Femur (tissue), 1 donor: Measurements from ENCODE around the gene NABP1.

ENCODE experiments used
- DNase-seq: peaks from one replicate; pipeline ENCODE4 v3.0.0-alpha.2; 2017

NABP1 gene

DNA sequence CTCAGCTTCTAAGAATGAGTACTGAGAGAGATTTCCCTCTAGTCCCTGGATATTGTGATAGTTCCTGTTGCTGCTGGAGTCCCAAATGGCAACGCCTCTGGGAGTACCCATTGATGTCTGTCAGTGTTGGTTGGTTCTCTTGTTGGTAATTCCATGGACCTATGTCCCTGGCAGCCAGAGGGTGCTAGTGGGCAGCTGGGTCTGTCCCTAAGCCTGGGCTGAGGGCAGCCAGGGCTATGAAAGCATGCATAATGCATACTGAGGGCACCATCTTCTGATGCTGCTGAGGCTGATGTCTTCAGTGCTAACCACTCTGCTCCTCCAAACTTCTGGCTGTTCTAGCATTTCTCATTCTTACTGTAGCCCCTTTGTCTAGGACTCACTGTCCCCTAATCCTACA lies 35.9 kb downstream of the NABP1 start:
- no peak for DNase-seq

DNA sequence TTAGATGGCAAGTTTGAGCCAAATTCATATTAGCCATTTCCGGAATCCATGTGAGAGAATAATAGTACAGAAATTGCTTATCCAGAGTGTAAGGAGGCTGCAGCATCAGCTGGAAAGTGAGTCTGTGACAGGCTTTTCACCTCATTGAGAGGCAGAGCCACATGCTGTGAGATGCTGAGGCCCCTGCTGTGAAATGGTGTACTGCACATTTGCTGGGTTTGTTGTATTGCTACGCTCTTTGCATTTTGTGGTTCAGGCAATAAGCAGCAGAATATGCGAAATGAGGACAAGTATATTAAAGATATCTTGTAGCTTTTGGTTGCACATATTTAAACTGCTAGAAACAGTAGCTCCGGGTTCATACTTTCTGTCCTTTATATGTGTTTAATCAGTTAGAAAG lies 37.0 kb downstream of the NABP1 start:
- DNase-seq, result no peak

DNA sequence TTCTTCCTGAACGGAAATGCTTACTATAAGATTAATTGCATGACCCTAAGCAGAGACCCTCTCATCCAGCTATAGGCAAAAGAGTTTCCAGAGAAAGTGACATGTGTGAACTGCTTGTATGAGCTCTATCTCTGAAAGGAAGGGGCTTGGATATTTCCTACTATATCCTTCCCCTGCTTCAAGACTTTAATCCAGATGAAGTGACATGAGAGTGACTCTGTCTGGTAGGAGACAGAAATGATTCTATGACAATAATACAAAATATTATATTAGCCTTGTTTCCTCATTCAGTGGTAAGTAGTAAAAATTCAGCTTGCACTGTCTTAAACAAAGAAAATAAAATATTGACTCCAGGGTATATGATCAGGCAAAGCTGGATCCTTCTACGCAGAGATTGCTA lies 37.5 kb downstream of the NABP1 start:
- no peak for DNase-seq

DNA sequence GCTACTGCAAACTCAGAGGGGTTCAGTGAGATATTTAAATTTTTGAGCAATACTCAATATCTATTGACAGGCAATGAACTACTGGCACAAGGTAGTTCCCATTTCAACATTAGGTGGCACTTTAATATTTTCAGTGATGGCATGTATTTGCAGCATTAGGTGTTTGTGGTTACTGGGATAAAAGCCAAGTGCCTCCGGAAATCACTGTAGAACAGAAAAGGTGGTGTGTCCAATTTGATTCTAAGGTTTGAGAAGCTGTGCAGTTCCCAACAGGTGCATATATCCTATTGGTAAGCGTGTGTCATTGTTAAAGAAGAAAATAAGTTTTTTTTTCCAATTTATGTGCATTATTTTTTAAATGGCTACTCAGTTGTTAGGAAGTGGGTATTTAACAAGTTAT lies 41.3 kb downstream of the NABP1 start:
- no peak for DNase-seq

DNA sequence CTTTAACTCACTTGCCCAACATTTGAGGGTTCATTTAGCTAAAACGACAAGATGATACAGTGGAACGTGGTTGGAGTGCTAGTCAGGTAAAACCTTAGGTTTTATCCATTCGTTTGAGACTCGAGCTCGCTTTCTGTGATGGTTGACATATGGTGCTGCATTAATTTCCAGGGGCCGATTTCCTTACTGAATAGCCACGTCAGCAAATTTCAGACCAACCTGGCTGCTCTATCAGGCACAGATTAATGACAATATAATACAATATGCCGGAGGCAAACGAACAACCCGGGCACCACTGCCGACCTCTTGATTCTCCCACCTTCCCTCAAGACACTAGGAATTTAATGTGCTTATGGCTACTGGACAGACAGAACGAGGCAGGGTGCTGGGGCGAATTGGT lies 42.0 kb downstream of the NABP1 start:
- no peak for DNase-seq

DNA sequence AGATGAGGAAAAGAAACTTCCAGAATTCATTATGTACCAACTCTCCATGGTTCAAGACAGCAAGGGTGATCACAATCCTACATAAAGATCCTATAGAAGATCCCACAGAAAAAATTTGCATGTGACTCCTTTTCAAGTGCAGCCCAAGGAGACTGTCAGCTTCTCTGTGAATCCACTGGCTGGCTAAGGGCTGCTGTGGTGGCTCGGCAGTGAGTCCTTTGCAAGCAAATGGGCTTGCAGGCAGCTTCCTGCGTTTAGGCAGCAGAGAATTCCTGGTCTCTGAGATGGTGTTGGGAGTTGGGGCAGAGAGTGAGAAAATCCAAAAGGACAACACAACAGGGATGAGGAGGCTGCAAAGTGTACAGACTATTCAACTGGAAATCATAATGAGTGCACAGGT lies 43.4 kb downstream of the NABP1 start:
- no peak for DNase-seq

DNA sequence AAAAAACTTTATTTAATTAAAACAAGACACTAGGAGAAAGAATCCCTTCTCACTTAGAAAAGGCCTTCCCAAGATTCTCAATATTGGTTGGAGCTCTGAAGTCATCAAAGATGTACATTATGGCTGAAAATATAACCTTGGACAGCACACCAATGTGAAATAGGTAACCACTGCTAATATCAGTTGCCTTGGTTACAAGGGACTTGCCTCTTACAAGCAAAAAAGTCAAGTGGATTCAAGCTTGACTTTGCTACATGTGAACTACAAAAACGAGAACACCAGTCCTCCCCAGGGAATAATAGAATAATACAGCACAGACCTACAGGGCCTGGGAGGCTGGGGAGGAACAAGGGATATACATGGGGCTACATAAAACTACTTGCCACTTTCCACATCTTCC lies 46.1 kb downstream of the NABP1 start:
- no peak for DNase-seq

DNA sequence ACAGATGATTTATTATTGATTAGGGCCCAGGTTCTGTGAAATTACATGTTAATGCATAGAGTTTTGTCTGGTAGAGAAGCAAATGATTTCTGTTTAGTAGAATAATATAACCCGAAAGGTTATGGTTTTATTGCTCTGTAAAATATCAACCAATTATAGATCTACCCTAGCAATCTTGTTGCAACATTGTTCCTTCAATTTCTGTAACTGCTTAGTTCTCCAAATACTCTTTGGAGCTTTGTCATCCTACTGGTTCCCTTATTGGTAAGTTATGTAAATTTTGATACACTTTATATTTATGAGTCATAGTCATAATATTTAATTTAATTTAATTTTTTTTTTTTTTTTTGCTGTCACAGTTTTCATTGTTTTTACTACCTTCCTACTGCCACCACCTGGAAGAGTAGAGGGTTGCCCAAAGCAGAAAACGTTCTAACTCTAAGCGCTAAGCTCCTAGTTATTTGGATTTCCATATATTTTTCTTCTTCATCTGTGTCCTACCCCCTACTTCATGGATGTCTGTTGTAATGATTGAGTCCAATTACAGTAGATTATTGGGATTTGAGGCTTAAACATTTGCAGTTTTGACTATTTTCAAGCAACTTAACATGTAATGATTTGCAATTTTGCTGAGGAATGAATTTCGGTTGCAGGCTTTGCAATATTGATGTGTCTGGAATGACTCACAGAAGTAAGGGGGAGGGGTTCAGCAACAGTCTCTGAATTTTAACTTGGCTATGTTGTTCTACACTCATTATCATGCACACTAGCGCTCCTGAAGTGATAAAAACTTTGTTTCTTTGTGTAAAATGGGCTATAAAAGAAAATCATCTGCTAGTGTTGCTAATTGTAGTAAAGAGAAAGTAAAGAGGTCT lies 51.1 kb downstream of the NABP1 start:
- DNase-seq, result no peak

DNA sequence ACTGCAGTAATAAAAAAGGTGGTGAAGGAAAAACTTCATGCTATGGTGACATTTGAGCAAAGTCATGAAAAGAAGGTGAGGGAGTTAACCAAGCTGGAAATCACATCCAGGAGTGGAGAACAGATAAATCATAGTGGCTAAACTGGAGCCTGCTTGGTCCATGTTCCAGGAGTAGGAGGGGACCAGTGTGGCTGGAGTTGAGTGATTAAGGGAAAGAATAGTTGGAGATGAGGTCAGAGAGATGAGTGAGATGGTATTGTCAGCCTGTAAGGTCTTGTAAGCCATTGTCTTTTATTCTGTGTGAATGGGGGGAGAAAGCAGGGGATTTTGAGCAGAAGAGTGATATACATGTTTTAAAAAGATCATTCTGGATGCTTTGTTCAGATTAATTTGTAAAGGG lies 52.3 kb downstream of the NABP1 start:
- DNase-seq, result no peak
